Left ventricle myocardium inferior (tissue), 1 donor: ENCODE results near the gene GJE1. TPM values are rescaled to one million over a fixed set of nuclear protein-coding genes. Genes with fewer than 3 reads are reported as not detected.
"Not testable (repeated sequence)": the region's sequence is repeated elsewhere in the genome, so short reads cannot be mapped to it uniquely, and the experiment has no call there.

ENCODE experiments used
- DNase-seq: peaks from one replicate; pipeline ENCODE4 v3.0.0-alpha.2; 2020
- H3K27ac ChIP-seq: fragments of 200-600 bp; replicated peaks from 2 replicates; pipeline ENCODE4 v1.8.0; 2021
- H3K27me3 ChIP-seq: fragments of 200-600 bp; 2 replicates; pipeline ENCODE4 v1.8.0; 2021; ENCODE audit warnings: low read depth
- H3K36me3 ChIP-seq: fragments of 200-600 bp; 2 replicates; pipeline ENCODE4 v1.8.0; 2021
- H3K4me1 ChIP-seq: fragments of 200-600 bp; 2 replicates; pipeline ENCODE4 v1.8.0; 2021
- H3K4me3 ChIP-seq: fragments of 200-600 bp; 2 replicates; pipeline ENCODE4 v1.8.0; 2021; ENCODE audit warnings: mild to moderate bottlenecking, moderate library complexity
- H3K9me3 ChIP-seq: fragments of 200-600 bp; replicated peaks from 2 replicates; pipeline ENCODE4 v1.8.0; 2021
- intact Hi-C: fragments of 100-400 bp; cut with micrococcal nuclease; formaldehyde crosslinking; loops from one replicate; pipeline ENCODE4 v1.11.0; 2022
- long read RNA-seq: library from polyadenylated mRNA; unstranded; transcript quantifications from one replicate; pipeline ENCODE4 v2.0.0, GENCODE V29; 2021
- total RNA-seq: library from RNA; stranded (reverse); fragmentation: NEBNext Ultra II Directional; extraction: Animal tissue kit (Norgen Biotek cat#: 25700); gene quantifications from one replicate; pipeline ENCODE4 v1.2.1, GENCODE V29; 2021
- TF ChIP-seq, protein P1 (sequence below): fragments of 200-600 bp; IDR thresholded peaks from 2 replicates; pipeline ENCODE4 v1.8.0; 2021; ENCODE audit warnings: antibody characterized with exemption, mild to moderate bottlenecking, borderline replicate concordance
- donor health status: DM: no; HTN: yes; CAD: no; lungs with severe emphysema.

GJE1 gene, protein sequence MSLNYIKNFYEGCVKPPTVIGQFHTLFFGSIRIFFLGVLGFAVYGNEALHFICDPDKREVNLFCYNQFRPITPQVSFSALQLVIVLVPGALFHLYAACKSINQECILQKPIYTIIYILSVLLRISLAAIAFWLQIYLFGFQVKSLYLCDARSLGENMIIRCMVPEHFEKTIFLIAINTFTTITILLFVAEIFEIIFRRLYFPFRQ
- not detected for total RNA-seq
- long read RNA-seq = 0 reads

DNA sequence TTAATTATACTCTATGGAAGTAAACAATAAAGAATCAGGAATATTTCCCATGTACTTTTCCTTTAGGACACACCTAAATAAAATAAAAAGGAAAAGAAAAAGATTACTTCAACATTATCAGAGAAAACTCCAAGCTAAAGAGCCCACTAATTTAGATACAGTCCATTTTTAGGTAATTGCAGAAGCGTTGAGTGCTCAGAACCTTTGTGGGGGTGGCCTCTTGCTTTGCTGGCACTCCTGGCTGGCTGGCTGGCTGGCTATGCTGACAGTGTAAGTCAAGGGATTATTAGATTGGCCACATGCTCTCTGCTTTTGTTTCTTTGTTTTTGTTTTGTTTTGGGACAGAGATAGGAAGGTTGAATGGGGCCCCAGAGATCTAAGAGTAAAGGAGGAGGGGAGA is at the start of gene GJE1:
GJE1 (plus strand) TSS at position 301 of the 400 bp plus-strand sequence. CDS start 234 bp downstream, outside the sequence.
- no peak for DNase-seq
- Histone ChIP-seq H3K27me3 (peaks cover 8% of the 10 kb centered on the region), H3K36me3 (no peaks in the 10 kb centered on the region), H3K4me3 (no peak within 1 kb of the TSS), H3K4me1 (no peaks in the 10 kb centered on the region), H3K27ac (no peak within 1 kb of the TSS), H3K9me3 (peaks cover 11% of the 10 kb centered on the region)
- intact Hi-C loops = no loop called here
- TF ChIP-seq, protein P1, sequence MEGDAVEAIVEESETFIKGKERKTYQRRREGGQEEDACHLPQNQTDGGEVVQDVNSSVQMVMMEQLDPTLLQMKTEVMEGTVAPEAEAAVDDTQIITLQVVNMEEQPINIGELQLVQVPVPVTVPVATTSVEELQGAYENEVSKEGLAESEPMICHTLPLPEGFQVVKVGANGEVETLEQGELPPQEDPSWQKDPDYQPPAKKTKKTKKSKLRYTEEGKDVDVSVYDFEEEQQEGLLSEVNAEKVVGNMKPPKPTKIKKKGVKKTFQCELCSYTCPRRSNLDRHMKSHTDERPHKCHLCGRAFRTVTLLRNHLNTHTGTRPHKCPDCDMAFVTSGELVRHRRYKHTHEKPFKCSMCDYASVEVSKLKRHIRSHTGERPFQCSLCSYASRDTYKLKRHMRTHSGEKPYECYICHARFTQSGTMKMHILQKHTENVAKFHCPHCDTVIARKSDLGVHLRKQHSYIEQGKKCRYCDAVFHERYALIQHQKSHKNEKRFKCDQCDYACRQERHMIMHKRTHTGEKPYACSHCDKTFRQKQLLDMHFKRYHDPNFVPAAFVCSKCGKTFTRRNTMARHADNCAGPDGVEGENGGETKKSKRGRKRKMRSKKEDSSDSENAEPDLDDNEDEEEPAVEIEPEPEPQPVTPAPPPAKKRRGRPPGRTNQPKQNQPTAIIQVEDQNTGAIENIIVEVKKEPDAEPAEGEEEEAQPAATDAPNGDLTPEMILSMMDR = no peak

DNA sequence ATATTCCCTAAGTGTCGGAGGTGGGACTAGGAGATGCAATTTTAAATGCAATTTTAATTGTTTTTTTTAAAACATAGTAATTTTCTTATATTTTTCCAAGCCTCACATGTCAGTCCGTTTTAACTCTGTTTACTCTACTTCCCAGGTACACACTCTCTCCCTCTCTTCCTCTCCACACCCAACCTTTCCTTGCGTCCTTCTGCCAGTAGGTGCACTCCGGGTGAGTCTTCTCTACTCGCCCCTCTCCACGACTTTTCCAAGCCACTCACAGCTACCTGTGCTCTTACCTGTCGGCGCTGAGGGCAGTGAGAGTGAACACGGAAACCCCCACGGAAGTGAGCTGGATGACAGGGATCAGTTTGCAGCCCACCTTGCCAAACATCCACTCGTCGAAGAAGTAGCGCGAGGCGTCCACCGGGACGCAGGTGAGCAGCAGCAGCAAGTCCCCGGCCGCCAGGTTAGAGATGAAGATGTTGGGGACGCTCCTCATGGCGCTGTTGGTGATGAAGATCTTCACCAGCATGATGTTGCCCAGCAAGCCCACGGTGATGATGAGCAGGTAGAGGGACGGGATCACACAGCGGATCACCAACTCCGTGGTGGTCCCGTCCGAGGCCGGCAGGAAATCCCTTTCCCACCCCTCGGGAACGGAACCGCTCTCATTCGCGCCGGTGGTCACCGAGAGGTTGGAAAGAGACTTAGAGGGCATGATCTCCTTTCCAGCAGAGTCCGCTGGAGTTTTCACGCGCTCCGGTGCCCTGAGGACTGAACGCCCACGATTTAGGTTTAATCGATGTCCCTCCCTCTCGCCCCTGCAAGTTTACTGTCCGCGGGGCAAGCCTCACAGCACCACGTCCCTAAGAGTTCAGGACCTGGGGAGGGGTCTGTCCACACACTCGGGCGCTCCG is 44.5 kb upstream of the GJE1 start:
- intact Hi-C loops = no loop called here
- Histone ChIP-seq H3K9me3 (no peaks in the 10 kb centered on the region), H3K36me3 (no peaks in the 10 kb centered on the region), H3K4me1 (peaks cover 5% of the 10 kb centered on the region), H3K4me3 (no peak overlapping the region), H3K27me3 (peaks cover 41% of the 10 kb centered on the region), H3K27ac (no peak overlapping the region)
- DNase-seq = no peak
- TF ChIP-seq, protein P1 = no peak

DNA sequence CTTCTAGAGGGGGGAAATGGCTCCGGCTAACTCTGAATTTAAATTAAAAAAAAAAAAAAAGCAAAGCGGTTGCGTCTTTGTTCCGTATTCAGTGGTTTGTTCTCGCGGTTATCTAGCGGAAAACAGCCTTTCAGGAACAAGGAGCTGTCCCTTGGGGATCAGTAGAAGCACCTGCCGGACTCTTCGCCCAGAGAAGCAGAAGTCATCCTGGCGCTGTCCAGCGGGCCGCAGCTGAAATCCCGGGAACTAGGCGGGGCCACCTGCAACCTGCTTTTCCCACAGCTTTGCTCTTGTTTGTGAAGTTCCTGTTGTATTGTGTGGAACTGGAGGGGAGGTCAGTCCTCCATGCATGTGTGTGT is 43.9 kb upstream of the GJE1 start:
- peaks cover 5% of the 10 kb centered on the region for H3K4me1 ChIP-seq
- H3K27me3 ChIP-seq = peaks cover 41% of the 10 kb centered on the region
- peaks cover 3% of the 10 kb centered on the region for H3K9me3 ChIP-seq
- no peak overlapping the region for H3K4me3 ChIP-seq
- intact Hi-C loops = no loop called here
- DNase-seq = no peak
- TF ChIP-seq, protein P1 = no peak
- H3K27ac ChIP-seq = no peak overlapping the region
- no peaks in the 10 kb centered on the region for H3K36me3 ChIP-seq

DNA sequence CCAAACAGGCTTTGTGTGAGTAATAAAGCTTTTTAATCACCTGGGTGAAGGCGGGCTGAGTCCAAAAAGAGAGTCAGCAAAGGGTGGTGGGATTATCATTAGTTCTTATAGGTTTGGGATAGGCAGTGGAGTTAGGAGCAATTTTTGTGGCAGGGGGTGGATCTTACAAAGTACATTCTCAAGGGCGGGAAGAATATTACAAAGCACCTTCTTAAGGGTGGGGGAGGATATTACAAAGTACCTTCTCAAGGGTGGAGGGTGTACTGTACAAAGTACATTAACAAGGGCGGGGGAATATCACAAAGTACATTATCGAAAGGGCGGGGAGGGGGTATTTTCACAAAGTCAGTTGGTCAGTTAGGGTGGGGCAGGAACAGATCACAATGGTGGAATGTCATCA is 27.9 kb upstream of the GJE1 start:
- H3K27me3 ChIP-seq, H3K4me1 ChIP-seq, intact Hi-C loops, H3K27ac ChIP-seq, DNase-seq, H3K4me3 ChIP-seq, H3K36me3 ChIP-seq, H3K9me3 ChIP-seq: not testable (repeated sequence)

DNA sequence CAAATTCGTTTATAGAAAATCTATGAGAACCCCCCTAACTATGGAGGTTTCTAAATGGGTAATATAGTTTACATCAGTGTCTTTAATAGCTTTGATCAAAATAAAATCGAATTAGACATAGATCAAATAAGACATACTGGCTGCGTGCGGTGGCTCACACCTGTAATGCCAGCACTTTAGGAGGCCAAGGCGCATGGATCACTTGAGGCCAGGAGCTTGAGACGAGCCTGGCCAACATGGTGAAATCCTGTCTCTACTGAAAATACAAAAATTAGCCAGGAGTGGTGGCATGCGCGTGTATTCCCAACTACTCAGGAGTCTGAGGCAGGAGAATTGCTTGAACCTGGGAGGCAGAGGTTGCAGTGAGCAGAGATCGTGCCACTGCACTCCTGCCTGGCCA is 21.9 kb upstream of the GJE1 start:
- H3K36me3 ChIP-seq, DNase-seq: not testable (repeated sequence)
- intact Hi-C loops = loop anchor here (10.0 kb wide), 1 partner anchor 436 kb away; no protein-coding TSS in a partner anchor

DNA sequence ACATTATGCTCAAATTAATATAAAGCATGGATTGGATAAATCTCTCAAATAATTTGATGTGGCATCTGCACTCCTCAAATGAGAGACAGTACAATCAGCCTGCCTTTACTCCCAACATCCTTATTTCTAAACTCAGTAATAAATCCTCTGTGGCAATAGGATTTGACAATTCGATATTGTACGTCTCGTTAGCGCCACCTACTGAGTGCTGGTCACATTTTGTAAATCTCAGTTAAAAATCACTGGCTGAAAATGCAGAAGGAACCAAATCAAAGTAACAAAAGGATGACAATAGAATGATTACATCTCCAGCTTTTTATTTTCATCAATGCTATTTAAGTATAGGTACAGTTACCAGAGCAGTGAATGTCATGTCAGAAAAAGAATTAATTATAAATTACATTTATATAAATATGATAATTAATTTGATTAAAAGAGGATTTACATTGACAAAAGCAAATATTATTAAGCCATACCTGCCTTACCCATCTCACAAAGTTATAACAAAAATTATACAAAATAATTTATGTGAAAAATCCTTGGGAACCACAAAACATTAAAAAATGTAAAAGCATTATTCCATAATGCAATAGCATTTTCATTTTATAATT is 20.2 kb upstream of the GJE1 start:
- H3K27ac ChIP-seq = no peak overlapping the region
- no peaks in the 10 kb centered on the region for H3K9me3 ChIP-seq
- no peaks in the 10 kb centered on the region for H3K4me1 ChIP-seq
- no peak overlapping the region for H3K4me3 ChIP-seq
- peak; percentile 27 for DNase-seq
- TF ChIP-seq, protein P1 = peak; percentile 73
- H3K27me3 ChIP-seq = no peaks in the 10 kb centered on the region
- intact Hi-C loops = loop anchor here (10.0 kb wide), 1 partner anchor 438 kb away; no protein-coding TSS in a partner anchor
- no peaks in the 10 kb centered on the region for H3K36me3 ChIP-seq

More for the DNA sequence above, 21.9 kb upstream of the GJE1 start:
- H3K27ac ChIP-seq, H3K4me1 ChIP-seq, H3K4me3 ChIP-seq, H3K9me3 ChIP-seq, H3K27me3 ChIP-seq: not testable (repeated sequence)
